Measurements from ENCODE around the gene ZNF804B.

- no peak for TF ChIP-seq CTCF (IDR thresholded peaks at IDR 0.05)
- no peak for TF ChIP-seq ZFX (IDR thresholded peaks at IDR 0.05; ENCODE audit: borderline replicate concordance)
Measured at GRCh38 chr7:89054361-89054760, 294.9 kb downstream of the ZNF804B start.

All from 22Rv1 (cell line).